ENCODE measurements around the gene DHRS4. TPM values are rescaled to one million over a fixed set of nuclear protein-coding genes. Genes with fewer than 3 reads are reported as not detected.

The DHRS4 gene
- total RNA-seq, 8 experiments from 2014 or later = 3.3 to 91.0 (median 12.7) TPM

Other genes with a start within 250 kb of the DHRS4 start
- 10 to 100 TPM in 3 of 8 experiments, 1 to 10 TPM in 5; 2.2 to 38.3 (median 7.0) TPM for gene DHRS4L2, start 35.2 kb downstream of the DHRS4 start, total RNA-seq
- 10 to 100 TPM in 6 of 8 experiments, 1 to 10 TPM in 2; 3.7 to 44.7 (median 25.6) TPM for gene CARMIL3, start 98.2 kb downstream of the DHRS4 start, total RNA-seq
- 1 to 10 TPM in 4 of 8 experiments, under 1 TPM in 4; 0.54 to 3.3 (median 1.2) TPM for gene CPNE6, start 117.8 kb downstream of the DHRS4 start, total RNA-seq
- gene PCK2, start 140.5 kb downstream of the DHRS4 start, total RNA-seq = 10 to 100 TPM in 7 of 8 experiments, 1 to 10 TPM in 1; 7.6 to 66.5 (median 33.2) TPM
- gene DCAF11, start 161.0 kb downstream of the DHRS4 start, total RNA-seq = 10 to 100 TPM; 43.1 to 80.7 (median 52.6) TPM
- gene NRL, start 161.2 kb downstream of the DHRS4 start, total RNA-seq = 1 to 10 TPM; 1.1 to 2.6 (median 2.1) TPM
- gene FITM1, start 176.9 kb downstream of the DHRS4 start, total RNA-seq = 1 to 10 TPM in 2 of 8 experiments, under 1 TPM in 5, not detected in 1; 0.27 to 2.2 (median 0.83) TPM
- 100 to 1,000 TPM in 4 of 8 experiments, 10 to 100 TPM in 4; 40.1 to 318 (median 102) TPM for gene PSME1, start 182.4 kb downstream of the DHRS4 start, total RNA-seq
- gene EMC9, start 187.8 kb downstream of the DHRS4 start, total RNA-seq = 10 to 100 TPM; 16.7 to 41.2 (median 26.0) TPM
- gene PSME2, start 192.8 kb downstream of the DHRS4 start, total RNA-seq = 100 to 1,000 TPM in 5 of 8 experiments, 10 to 100 TPM in 3; 77.2 to 504 (median 129) TPM
- gene RNF31, start 193.7 kb downstream of the DHRS4 start, total RNA-seq = 10 to 100 TPM; 35.0 to 79.5 (median 46.3) TPM
- 100 to 1,000 TPM in 2 of 8 experiments, 10 to 100 TPM in 4, 1 to 10 TPM in 2; 6.6 to 151 (median 34.7) TPM for gene IRF9, start 207.5 kb downstream of the DHRS4 start, total RNA-seq
- 10 to 100 TPM in 6 of 8 experiments, 1 to 10 TPM in 2; 2.6 to 41.2 (median 23.5) TPM for gene REC8, start 218.3 kb downstream of the DHRS4 start, total RNA-seq
- 10 to 100 TPM; 17.4 to 90.0 (median 39.8) TPM for gene IPO4, start 235.0 kb downstream of the DHRS4 start, total RNA-seq
- 10 to 100 TPM; 17.6 to 53.1 (median 30.8) TPM for gene TM9SF1, start 241.7 kb downstream of the DHRS4 start, total RNA-seq

Data from motor neuron (in vitro differentiated cells).